ENCODE results near the gene SRP68. TPM values are rescaled to one million over a fixed set of nuclear protein-coding genes. Genes with fewer than 3 reads are reported as not detected.
A peak's percentile ranks its signal among the peaks of the same experiment; 100 is the strongest.

SRP68 gene
- polyA plus RNA-seq, 3 donors: 27.4 to 47.1 (median 42.1) TPM

GRCh38 chr17:76077584-76078110, 5.3 kb upstream of the SRP68 start:
- Histone ChIP-seq H3K4me1 (ENCODE audit: control insufficient read depth in 1 of 2, insufficient read depth in 2 of 2, low read length in 2 of 2) (peaks cover 46 to 57% of the 10 kb centered on the region in 2 donors), H3K9me3 (replicated peaks in 1 of 2; ENCODE audit: control insufficient read depth in 1 of 2, insufficient read depth in 1 of 2, low read length in 2 of 2) (peaks cover 0 to 25% of the 10 kb centered on the region in 2 donors)

More at GRCh38 chr17:76077584-76078110, 5.3 kb upstream of the SRP68 start:
- intact Hi-C loops (cut with micrococcal nuclease): no loop called here
- no peak for DNase-seq
- TF ChIP-seq CTCF (IDR thresholded peaks at IDR 0.05): no peak
- peaks cover 15 to 21% of the 10 kb centered on the region in 2 donors for H3K36me3 Mint-ChIP-seq
- peak overlapping the region; percentile 47 for H3K4me2 ChIP-seq (replicated peaks; ENCODE audit: extremely low read depth, low read length, poor library complexity, severe bottlenecking)
- WGBS (ENCODE audit: insufficient coverage): 36% methylated on average over 8 of the region's 12 CpGs
- no peaks in the 10 kb centered on the region for H4K20me1 ChIP-seq (ENCODE audit: insufficient read depth, low read length)
- H3K36me3 ChIP-seq (replicated peaks in 1 of 2; ENCODE audit: control insufficient read depth in 1 of 2, insufficient read depth in 2 of 2, low read length in 2 of 2): peaks cover 3 to 8% of the 10 kb centered on the region in 2 donors
- H3K79me2 ChIP-seq (ENCODE audit: insufficient read depth, low read length): peaks cover 3% of the 10 kb centered on the region
- H3K27me3 Mint-ChIP-seq (ENCODE audit: low read depth in 3 of 3): peaks cover 72 to 79% (median 72%) of the 10 kb centered on the region in 3 donors
- H3K27ac Mint-ChIP-seq: peak overlapping the region in 2 of 7 donors; percentile 30 to 75
- peaks cover 3 to 33% (median 19%) of the 10 kb centered on the region in 7 donors for H3K9me3 Mint-ChIP-seq
- peak overlapping the region; percentile 54 to 96 for H3K4me3 Mint-ChIP-seq
- H3K9ac ChIP-seq (ENCODE audit: insufficient read depth, low read length, poor library complexity, severe bottlenecking): no peak overlapping the region
- H3K27ac ChIP-seq (ENCODE audit: low read depth in 1 of 2, low read length in 2 of 2): no peak overlapping the region
- H2AFZ ChIP-seq (ENCODE audit: insufficient read depth, low read depth, low read length, poor library complexity, severe bottlenecking): no peak overlapping the region
- peaks cover 44% of the 10 kb centered on the region for H3K4me1 Mint-ChIP-seq
- no peak overlapping the region for H3K4me3 ChIP-seq (replicated peaks in 1 of 3; ENCODE audit: low read depth in 2 of 3, low read length in 3 of 3)
- peaks cover 37 to 76% of the 10 kb centered on the region in 2 donors for H3K27me3 ChIP-seq (ENCODE audit: control insufficient read depth in 2 of 2, insufficient read depth in 2 of 2, low read length in 2 of 2)
